HG02885 (cell line): Measurements from ENCODE around the gene SPNS2.

Source experiments
- ATAC-seq: cut with Tn5 transposase; IDR thresholded peaks from one replicate; pipeline ENCODE4 v1.9.1; 2021; ENCODE audit warnings: mild to moderate bottlenecking; ENCODE audit not compliant: unreplicated experiment, poor library complexity

SPNS2 gene

DNA sequence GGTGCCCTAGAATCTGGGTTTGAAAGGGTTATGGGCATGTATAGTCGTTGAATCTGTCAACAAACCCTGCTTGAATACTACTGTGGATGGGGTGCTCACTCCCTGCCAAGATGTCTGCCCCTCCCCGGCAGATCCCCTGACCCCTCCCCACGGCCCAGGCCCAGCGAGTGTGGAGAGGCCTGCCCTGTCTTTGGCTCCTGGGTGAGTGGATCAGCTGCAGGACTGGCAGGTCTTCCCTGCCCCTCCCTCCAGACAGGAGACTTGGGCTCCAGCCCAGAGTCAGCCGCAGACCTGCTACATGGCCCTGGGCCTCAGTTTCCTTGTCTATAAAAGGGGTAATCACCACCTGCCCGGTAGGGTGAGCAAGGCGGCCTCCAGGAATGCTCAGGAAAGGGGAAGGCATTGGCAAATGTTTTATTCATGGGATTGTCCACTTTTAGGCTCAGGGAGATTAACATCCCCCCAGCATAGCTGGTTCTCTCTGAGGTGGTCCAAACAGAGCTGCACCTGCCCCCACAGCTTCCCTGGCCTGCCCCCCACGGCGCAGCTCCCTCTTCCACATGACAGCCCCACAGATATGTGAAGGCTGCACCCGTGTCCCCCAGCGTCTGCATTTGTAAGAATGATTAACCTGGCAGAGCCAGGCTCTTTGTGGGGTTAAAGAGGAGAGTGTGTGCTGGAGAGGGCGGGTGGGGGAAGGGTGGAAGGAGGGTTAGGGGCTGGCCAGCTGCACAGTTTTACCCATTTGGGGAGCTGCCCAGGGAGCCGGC, 18.5 kb upstream of the SPNS2 start:
- no peak for ATAC-seq

DNA sequence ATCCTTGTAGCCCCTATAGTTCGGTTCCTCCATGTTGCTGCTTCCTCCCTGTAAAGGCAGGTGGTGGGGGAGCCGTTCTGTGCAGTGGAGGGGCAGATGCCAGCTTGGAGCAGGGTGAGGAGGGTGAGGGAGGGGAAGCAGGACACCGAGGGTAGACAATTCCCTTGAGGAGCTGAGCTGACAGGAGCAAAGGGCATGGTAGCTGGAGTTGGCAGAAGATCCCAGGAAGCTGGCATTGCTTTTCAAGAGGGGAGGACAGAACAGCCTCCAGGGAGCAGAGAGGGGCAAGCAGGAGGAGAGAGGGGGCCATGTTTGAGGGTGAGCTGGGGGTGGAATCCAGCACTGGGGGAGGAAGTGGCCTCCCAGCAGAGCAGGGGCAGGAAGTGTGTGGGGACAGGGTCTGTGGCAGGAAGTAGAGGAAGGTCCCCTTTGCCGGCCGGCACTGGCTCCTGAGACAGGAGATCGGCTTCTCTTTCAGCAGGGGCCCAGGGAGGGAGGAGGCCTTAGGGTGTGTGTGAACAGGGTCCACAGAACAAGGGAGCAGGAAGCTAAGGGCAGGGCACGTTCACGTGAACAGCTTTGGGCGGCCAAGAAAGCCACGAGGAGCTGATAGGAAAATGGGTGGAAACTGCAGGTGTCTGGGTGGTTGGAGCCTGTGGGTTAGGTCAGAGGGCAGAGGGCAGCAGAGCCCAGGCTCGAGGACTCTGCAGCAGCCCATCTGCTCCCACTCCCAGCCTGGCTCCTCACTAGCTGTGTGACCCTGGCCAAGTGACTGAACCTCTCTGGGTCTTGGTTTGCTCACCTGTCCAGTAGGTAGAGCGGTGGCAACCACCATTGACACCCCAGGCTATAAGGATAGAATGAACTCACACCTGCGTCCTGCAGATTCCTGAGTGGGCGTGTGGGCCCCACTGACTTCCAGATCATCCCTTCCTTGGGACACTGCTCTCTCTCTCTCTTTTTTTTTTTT, 17.5 kb upstream of the SPNS2 start:
- ATAC-seq = no peak

DNA sequence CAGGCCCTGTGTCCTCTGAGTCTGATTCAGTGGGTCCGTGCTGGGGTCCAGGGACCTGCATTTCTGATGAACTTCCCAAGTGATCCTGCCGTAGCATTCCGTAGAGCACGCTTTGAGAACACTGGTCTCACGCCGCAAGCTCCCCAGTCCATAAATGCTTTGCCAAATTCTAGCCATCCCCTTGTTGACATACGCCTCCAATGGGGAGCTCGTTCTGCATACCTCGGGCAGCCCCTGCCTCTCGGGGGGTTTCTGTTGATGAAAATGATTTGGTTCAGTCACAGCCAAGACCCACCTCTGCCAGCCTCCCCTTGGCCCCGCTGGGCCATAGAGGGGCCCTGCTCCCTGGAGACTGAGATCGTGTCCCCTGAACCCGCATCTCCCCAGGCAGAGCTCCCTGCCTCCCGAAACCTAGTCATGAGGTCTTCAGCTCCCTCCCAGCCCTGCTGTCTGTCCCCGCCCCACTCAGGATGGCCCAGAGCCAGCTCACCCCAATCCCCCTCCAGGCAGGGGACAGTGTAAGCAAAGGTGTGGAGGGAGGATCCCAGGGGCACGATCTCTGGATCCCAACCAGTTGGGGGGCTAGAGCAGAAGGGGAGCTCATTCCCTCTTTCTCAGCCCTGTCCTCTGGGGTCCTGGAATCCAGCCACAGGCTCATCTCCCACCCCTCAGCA, 16.2 kb upstream of the SPNS2 start:
- ATAC-seq = no peak

DNA sequence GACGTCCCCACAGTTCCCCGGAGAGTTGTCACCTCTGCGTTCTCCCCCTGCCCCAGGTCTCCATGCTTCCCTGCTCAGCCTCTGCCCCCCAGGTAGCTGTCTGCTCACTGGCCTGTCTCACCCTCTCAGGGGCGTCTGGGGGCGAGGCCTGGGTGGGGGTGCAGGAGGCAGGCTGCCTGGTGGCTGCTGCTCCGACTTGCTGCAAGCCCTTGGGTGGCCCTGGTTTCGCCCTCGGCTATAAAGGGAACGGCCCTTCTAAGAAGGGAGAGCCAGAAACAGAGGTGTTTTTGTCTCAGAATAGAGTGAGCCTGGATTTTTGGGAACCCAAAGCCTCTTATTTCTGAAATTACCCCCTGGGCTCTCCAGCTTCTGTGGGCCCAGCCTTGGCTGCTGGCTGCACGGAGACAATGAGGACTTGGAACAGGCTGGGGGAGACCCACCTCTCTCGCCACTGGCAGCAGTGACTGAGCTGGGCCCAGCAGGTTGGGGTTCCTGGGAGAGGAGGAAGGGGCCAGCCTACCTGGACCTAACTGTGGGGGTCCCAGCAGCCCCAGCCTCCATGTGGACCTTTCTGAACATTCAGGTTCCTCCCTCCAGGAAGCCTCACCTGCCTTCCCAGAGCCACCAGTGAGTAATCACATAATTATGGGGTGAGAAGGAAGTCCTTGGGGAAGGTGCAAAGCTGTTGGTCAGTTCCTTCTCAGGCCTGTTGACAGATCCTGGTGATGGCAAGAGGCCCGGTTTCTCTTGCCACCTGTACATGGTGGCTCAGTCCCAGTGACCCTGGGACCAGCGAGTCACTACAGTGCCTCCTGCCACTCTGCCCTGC, 15.5 kb upstream of the SPNS2 start:
- ATAC-seq = no peak

DNA sequence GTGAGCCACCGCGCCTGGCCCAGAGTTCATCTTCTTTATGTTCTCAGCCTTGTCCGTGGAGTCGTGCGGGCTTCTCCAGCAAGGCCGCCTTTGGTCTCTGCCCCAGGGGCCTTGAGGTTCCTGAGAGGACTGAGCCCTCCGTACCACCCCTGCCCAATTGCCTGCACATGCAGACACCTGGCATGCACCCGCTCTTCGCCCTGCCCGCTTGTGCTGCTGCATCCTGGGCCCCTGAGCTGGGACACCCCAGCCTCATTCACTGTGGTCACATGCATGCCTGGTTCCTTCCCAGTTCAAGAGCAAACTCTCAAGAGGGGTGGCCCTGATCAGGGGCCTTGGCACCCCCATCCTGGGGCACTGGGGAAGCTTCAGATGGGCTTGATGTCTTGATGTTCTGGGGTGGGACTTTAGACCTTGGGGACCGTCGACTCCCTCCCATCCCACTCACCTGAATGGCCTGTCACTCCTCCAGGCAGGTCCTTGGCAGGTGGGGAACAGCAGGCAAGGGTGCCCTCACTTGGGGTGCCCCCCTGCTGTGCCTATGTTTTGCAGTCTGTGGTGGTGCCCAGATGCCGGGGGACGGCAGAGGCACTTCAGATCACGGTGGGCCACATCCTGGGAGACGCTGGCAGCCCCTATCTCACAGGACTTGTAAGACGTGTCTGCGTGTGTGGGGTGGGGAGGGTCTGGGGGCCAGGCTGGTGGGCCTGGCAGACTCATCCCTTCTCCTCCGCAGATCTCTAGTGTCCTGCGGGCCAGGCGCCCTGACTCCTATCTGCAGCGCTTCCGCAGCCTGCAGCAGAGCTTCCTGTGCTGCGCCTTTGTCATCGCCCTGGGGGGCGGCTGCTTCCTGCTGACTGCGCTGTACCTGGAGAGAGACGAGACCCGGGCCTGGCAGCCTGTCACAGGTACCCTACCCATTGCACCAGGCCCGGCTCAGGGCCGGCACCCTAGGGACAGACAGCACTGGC, 12.7 kb upstream of the SPNS2 start:
- no peak for ATAC-seq

DNA sequence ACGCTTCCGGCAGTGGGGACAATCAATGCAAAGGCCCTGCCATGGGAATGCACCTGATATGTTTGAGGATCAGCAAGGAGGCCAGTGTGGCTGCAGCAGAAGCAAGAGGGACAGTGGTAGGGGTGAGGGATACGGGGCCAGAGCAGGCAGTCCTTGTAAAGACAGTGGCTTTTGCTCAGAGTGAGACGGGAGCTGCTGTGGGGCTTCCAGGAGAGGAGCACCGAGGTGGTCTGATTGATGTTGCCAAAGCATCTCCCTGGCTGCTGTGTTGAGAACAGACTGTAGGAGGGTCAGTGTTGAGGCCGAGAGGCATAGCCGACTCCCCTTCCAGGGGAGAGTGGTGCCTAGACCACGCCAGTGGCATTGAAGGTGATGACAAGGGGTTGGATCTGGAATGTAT, 11.4 kb upstream of the SPNS2 start:
- ATAC-seq = no peak

DNA sequence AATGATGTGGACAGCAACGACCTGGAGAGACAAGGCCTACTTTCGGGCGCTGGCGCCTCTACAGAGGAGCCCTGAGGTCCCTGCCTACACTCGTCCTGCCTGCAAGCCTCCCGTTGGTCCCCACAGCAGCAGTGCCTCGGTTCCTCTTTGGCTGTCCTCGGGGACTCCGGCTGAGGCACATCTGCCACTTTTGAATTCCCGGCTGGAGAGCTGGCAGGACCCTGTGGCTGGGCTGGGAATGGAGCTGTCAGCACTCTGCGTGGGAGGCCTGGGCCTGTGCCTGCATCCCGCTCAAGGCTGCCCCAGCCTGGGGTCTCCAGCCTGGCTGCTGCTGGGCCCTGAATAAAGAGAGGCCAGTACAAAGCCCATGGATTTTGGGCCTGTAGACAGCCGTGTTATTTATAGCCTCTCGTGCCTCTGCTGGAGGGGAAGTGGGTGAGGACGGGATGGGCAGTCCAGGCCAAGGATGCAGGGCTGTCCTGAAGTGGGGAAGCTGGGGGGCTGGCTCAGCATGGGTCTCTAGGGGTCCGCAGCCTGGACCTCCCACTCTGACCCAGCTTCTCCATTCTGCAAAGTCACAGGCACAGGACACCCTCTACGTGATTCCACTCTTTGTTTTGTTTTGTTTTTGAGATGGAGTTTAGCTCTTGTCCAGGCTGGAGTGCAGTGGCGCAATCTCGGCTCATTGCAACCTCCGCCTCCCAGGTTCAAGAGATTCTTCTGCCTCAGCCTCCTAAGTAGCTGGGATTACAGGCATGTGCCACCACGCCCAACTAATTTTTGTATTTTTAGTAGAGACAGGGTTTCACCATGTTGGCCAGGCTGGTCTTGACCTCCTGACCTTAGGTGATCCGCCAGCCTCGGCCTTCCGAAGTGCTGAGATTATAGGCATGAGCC, 10.6 kb upstream of the SPNS2 start:
- ATAC-seq = no peak

DNA sequence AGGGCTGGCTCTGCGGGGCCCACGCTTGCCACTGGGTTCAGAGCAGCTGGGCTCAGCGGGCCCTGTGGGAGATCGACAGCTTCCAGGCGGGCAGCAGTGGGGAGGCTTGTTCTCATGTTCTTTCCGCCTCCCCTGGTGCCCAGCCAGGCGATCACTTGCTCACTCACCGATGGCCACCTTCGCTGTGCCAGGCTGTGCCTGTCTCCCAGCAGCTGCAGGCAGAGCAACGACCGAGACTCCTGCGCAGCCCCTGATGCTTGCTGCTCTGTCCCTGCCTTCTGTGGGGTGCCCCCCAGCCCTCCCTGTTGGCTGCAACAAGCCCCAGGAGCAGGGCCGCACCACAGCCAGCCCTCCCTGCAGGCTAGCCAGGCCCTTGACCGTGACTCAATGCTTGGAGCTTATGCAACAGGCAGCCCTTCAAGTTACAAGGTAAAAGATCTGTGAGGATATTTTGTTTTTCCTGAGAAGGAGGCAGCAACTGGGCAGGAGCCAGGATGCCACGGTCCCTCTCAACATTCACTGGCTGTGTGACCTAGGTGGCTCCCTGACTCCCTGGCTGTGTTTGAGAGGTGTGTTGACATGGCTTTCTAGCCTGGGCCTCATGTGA, 9.6 kb upstream of the SPNS2 start:
- ATAC-seq = no peak

DNA sequence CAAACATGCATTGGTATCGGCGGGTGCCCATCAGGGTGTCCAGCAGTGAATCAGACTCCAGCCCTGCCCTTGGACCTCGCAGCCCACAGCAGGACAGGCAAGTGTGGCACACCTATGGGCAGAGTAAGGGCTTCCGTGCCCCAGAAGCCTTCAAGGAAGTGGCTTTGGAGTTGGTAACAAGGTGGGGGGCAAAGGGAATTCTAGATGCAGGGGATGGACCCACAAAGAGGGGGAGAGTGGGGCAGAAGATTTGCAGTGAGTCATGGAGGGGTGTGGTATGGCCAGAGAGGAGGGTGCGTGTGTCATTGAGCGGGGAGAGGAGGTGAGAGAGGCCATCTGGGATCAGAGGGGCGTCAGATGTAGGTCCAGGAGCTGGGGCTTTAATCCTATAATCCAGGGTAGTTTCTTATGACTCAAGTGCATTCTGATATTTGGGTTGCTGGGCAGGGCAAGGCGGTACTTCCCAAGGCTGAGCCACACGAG, 8.5 kb upstream of the SPNS2 start:
- ATAC-seq = no peak

DNA sequence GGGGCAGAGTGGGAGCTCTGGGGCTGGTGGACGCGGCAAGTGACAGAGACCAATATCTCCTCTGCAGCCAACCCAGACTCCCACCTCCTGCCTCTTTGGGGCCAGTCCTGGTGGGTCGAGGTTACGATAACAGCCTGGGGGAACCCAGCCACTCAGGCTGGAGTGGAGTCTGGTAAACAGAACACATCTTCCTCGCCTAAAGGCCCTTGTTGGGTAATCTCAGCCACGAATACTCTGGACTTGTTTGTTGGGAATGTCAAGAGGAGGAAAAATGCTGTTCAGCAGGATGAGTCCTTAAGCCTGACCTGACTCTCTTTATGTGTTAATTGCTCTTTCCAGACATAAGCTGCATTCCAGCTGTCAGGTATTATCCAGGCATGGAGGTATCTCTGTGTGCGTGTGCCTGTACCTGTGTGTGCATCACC, 8.0 kb upstream of the SPNS2 start:
- no peak for ATAC-seq

DNA sequence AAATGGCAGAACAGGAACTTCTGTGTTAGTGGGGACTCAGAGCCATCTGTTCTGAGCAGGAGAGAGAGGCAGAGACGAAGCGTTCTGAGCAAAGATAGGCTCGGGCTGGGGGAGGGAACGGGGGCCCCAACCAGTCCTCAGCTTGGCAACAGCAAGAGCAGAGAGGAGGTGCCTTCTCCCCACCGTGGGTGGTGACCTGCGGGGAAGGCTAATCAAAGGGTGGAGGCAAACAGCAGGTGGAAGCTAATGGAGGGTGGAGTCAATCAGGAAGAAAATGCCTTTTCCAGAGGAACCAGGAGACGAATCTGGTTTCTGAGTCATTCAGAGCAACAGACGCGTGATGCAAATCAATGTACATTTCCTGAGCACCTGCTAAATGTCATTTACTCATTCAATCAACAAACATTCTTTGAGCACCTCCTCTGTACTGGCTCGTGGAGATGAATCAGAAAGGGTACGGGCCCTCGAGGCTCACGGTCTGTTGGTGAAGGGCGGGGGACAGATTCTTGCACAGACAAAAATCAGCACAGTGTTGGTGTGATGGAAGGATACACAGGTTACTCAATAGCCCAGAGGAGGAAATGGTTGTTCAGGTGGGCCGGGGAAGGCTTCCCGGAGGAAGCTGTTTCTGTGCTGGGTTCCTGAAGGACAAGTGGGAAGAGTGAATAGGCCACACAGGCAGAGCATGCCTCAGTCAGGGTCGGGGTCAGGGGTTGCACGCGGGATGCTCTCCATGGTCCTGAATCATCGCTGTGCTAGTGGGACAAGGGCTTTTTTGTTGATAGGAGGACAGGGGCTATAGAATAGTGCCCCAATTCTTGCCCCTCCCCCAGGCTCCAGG, 5.7 kb upstream of the SPNS2 start:
- ATAC-seq = no peak

DNA sequence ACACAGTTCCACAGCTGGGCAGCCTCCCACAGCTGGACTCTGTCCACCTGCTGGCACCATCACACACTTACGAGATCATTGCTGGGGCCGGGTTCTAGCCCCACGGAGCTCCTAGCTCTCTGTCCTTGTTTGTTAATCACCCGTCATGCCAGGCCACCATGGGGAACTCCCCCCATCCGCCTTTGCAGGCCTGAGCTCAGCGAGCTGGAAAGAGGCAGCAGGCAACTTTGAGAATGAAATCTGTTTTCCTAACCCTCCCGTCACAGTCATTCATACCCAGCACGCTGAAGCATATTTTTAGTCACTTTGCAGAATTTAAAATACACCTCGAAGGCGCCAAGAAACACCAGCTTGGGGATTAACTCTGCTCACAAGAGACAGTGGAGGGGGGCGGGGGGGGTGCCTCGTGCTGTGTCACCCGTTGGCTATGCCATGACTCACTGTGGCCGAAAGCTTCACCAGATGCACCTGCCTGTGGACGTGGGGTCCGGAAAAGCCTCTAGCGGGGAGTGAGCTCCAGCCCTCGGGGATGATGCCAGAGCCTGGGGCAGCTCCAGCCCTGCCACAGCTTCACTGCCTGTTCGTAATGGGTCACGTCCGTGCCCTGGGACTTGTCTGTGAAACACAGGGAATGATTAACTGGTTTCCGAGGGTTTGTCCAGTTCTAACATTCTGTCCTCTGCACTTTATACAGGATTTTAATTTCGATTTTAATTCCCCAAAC, 1.4 kb upstream of the SPNS2 start:
- ATAC-seq = no peak

DNA sequence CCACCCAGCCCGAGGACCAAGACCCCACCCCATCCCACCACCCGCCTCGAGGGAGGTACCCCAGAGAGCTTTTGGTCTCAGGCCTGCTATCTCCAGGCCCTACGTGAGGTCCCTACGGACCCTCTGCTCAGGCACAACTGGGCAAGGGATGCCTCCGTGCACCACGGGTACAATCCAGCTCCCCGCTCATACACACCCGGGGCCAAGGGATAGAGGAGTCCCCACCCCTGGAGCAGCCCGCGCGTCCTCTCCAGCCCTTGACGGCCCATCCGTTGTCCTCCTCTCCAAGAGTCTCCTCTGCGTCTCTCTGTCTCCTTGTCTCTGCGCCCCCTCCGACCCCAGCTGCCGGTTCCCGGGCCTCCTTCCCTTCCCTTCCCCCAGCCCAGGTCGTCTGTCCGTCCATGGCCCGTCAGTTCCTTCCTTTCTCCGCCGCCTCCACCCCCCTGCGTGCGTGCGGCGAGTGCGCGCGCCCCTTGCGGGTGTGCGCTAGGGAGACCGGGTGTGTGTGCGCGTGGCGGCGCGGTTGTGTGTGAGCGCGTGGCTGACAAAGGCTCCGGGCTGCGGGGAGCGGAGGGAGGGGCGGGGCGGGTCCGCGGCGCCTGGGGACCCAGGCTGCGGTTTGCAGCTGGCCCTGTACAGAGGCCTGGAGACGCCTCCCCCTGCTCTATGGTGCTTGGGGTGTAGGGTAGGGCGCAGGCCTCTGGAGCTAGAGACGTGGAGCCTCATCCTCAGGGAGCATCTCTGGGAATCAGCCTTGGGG, 930 bp downstream of the SPNS2 start:
- ATAC-seq = no peak

DNA sequence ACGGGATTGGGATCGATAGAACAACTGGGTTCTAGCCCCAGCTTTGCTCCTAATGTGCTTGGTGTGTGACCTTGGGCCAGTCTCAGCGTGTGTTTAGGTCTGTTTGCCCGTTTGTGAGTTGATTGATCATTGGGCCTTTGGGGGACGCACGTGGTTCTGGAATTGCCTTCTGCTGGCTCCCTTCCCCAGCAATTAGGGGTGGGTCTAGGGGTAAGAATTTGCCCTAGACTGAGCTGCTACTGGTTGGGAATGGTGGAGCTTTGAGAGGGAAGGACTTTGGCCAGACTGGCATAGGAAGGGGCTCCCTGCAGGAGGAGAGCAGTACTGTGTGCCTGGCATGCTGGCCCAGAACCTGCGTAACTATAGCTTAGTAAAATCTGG, 1.5 kb downstream of the SPNS2 start:
- no peak for ATAC-seq

DNA sequence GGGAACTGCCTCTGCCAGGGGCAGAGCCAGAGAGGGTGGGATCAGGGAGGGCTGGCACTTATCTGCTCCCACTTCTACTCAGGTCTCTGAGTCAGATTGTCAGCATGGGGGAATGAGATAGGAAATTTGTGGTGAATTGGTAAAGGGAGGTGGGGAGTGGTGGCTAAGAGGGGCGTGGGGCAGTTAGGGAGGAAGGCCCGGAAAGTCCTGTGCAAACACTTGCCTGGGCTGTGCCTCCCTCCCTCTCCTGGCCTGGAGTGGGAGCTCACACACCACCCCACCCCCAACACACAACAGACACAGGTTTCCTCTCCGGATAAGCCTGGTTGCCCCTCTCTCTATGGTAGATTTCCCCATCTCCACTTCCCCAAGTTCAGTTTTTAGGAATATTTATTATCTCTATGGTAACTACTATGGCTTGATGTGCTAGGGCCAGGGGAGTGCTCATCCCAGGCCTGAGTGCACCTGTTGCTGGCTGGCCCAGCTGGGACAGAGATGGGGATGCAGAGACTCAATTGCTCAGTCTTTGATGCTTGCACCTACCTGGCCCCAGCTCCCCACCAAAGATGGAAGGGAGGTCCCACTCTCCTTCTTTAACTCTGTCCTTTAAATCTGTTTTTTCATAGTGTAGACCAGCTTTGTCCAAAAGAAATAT, 2.7 kb downstream of the SPNS2 start:
- ATAC-seq = no peak
